SK-N-MC (cell line): ENCODE measurements around the gene AP5S1.

ENCODE experiments used
- FOXP2 ChIP-seq: optimal IDR thresholded peaks from 2 replicates; pipeline ENCODE3; 2011; ENCODE audit warnings: mild to moderate bottlenecking, moderate library complexity; ENCODE audit not compliant: insufficient read depth; ENCODE audit errors: extremely low read length, control extremely low read depth
- POLR2AphosphoS5 ChIP-seq: IDR thresholded peaks from 2 replicates; pipeline ENCODE4 v1.6.1; 2012; ENCODE audit warnings: mild to moderate bottlenecking, low read depth, low read length, borderline replicate concordance

DNA sequence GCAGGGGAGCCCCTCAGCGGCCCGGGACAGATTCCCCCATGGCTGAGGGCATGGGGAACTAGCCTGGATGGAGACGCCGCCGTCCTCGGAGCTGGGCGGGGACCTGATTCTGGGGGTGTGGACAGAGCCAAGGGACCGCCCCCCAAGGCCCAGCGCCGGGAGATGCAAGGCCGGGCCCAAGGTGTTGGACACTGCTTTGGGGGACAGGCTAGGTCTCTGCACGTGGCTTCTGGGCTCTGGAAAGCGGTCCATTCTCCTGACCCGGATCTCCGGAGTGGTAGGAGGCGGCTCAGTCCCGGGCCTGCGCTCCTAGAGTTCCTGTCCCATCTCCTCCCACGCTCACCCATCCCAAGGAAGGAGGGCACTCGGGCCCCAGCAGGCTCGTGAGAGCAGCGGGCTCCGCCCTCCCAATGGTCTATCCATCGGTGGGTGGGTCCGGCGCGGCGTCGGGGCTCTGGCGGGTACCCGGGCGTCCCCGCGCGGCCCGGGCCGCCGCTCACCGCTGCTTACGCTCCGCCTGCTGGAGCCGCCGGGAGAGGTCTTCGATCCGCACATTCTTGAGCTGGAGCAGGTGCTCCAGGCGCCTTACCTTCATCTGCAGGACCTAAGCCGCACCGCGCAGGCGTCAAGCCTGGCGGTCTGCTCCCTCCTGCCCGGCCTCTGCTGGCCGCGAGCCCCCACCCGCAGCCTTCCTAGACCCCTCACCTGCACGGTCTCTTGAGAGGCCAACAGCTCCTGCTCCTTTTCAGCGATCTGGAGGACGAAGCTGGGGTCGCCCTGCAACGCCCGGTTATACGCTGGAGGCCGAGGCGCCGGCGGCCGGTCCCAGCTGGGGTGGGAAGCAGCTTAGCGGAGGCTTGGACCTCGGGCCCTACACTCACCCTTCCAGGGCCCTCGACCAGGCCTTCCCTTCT, 42.4 kb upstream of the AP5S1 start:
- TF ChIP-seq POLR2AphosphoS5, result 0 out of 2 replicates have a peak, but pooled peaks have one; percentile 12
- TF ChIP-seq FOXP2, result no peak
